Activated naive CD4-positive, alpha-beta T cell treated with anti-CD3 and anti-CD28 coated beads for 36 hours (primary cell): ENCODE measurements around the gene C20orf96. TPM values are rescaled to one million over a fixed set of nuclear protein-coding genes. Genes with fewer than 3 reads are reported as not detected.
"Not testable (repeated sequence)": the region's sequence is repeated elsewhere in the genome, so short reads cannot be mapped to it uniquely, and the experiment has no call there.

Experiments used
- CTCF ChIA-PET: fragments of 350-600 bp; sonication (Branson Sonifier 250); formaldehyde crosslinking; loops from one replicate; lab custom pipeline; 2021; ENCODE audit warnings: antibody characterized with exemption; lab: Charles Lee
- DNase-seq: peaks from one replicate; pipeline ENCODE4 v3.0.0-alpha.2; 2020
- H3K27ac Mint-ChIP-seq: one replicate; pipeline ENCODE4 v1.8.0; 2021; ENCODE audit warnings: mild to moderate bottlenecking, mixed read lengths
- H3K27me3 Mint-ChIP-seq: one replicate; pipeline ENCODE4 v1.8.0; 2021; ENCODE audit warnings: low read depth, mixed read lengths
- H3K36me3 Mint-ChIP-seq: one replicate; pipeline ENCODE4 v1.8.0; 2021; ENCODE audit warnings: low read depth, mixed read lengths
- H3K4me1 Mint-ChIP-seq: one replicate; pipeline ENCODE4 v1.8.0; 2021; ENCODE audit warnings: low read depth, mixed read lengths
- H3K4me3 Mint-ChIP-seq: one replicate; pipeline ENCODE4 v1.8.0; 2021; ENCODE audit warnings: mild to moderate bottlenecking, moderate library complexity, mixed read lengths
- H3K9me3 Mint-ChIP-seq: one replicate; pipeline ENCODE4 v1.8.0; 2021; ENCODE audit warnings: mixed read lengths
- intact Hi-C: fragments of 100-400 bp; cut with micrococcal nuclease; formaldehyde crosslinking; loops from one replicate; pipeline ENCODE4 v1.15.1; 2023
- total RNA-seq, 2 experiments: library from RNA; stranded (reverse); gene quantifications; one replicate each; pipeline ENCODE4 v1.2.3, GENCODE V29; 2021

Gene C20orf96
- total RNA-seq: 1 to 10 TPM; 5.1 to 6.8 TPM

- intact Hi-C loops: loop anchor here (1.0 kb wide), 2 partner anchors 8 to 37 kb away; no protein-coding TSS in a partner anchor
- peak within 1 kb of the TSS; percentile 74 for H3K27ac Mint-ChIP-seq
- H3K27me3 Mint-ChIP-seq: no peaks in the 10 kb centered on the region
- peak; percentile 92 for DNase-seq
- peaks cover 7% of the 10 kb centered on the region for H3K4me1 Mint-ChIP-seq
- no peaks in the 10 kb centered on the region for H3K36me3 Mint-ChIP-seq
- H3K4me3 Mint-ChIP-seq: no peak within 1 kb of the TSS
- CTCF ChIA-PET: interaction anchor here (0.6 to 1.1 kb wide), 2 partner anchors 38 to 41 kb away, joined by 3 to 4 read pairs; no protein-coding TSS in a partner anchor
- H3K9me3 Mint-ChIP-seq: no peaks in the 10 kb centered on the region
These were observed at the start of gene C20orf96 for GRCh38 chr20:290084-290831. Gene C20orf96 (minus strand): TSS chr20:290750. CDS start chr20:290610, 140 bp downstream.

GRCh38 chr20:336040-336439 lies 45.5 kb upstream of the C20orf96 start:
- H3K9me3 Mint-ChIP-seq, H3K36me3 Mint-ChIP-seq, H3K4me3 Mint-ChIP-seq, H3K27me3 Mint-ChIP-seq, H3K27ac Mint-ChIP-seq, H3K4me1 Mint-ChIP-seq, intact Hi-C loops, DNase-seq: not testable (repeated sequence)
- CTCF ChIA-PET: interaction anchor here (0.6 kb wide), 1 partner anchor 316 kb away, joined by 4 read pairs; no protein-coding TSS in a partner anchor

GRCh38 chr20:334578-334977 lies 44.0 kb upstream of the C20orf96 start:
- intact Hi-C loops: no loop called here
- no peak for DNase-seq
- H3K4me3 Mint-ChIP-seq: no peak overlapping the region
- CTCF ChIA-PET: interaction anchor here (2.0 kb wide), 1 partner anchor 35 kb away, joined by 6 read pairs; no protein-coding TSS in a partner anchor
- H3K4me1 Mint-ChIP-seq: peaks cover 5% of the 10 kb centered on the region
- H3K27ac Mint-ChIP-seq: no peak overlapping the region
- H3K36me3 Mint-ChIP-seq: no peaks in the 10 kb centered on the region
- H3K9me3 Mint-ChIP-seq: no peaks in the 10 kb centered on the region
- H3K27me3 Mint-ChIP-seq: no peaks in the 10 kb centered on the region

GRCh38 chr20:330233-331149 lies 39.9 kb upstream of the C20orf96 start:
- Mint-ChIP-seq H3K36me3 (no peaks in the 10 kb centered on the region), H3K9me3 (no peaks in the 10 kb centered on the region), H3K4me3 (no peak overlapping the region), H3K27me3 (no peaks in the 10 kb centered on the region), H3K4me1 (peaks cover 13% of the 10 kb centered on the region), H3K27ac (no peak overlapping the region)
- DNase-seq: peak; percentile 72
- intact Hi-C loops: loop anchor here (1.0 kb wide), 4 partner anchors 33 to 121 kb away; partner anchors contain the start of gene ZCCHC3
- CTCF ChIA-PET: interaction anchor here (0.6 to 3.2 kb wide), 31 partner anchors 9 to 362 kb away, joined by 3 to 28 read pairs (median 4); partner anchors contain the start of genes TBC1D20 and ZCCHC3

GRCh38 chr20:329851-330232 lies 39.3 kb upstream of the C20orf96 start:
- no peak overlapping the region for H3K4me3 Mint-ChIP-seq
- intact Hi-C loops: loop anchor here (1.0 kb wide), 4 partner anchors 33 to 121 kb away; partner anchors contain the start of gene ZCCHC3
- H3K4me1 Mint-ChIP-seq: peaks cover 13% of the 10 kb centered on the region
- no peaks in the 10 kb centered on the region for H3K36me3 Mint-ChIP-seq
- H3K27ac Mint-ChIP-seq: no peak overlapping the region
- no peak for DNase-seq
- H3K27me3 Mint-ChIP-seq: no peaks in the 10 kb centered on the region
- no peaks in the 10 kb centered on the region for H3K9me3 Mint-ChIP-seq
- CTCF ChIA-PET: interaction anchor here (0.6 to 3.2 kb wide), 17 partner anchors 12 to 134 kb away, joined by 3 to 28 read pairs (median 5); partner anchors contain the start of gene ZCCHC3

GRCh38 chr20:328975-329695 lies 38.6 kb upstream of the C20orf96 start:
- CTCF ChIA-PET: interaction anchor here (0.6 to 3.2 kb wide), 12 partner anchors 16 to 135 kb away, joined by 3 to 28 read pairs (median 4); no protein-coding TSS in a partner anchor
- intact Hi-C loops: no loop called here
- Mint-ChIP-seq H3K27ac (no peak overlapping the region), H3K36me3 (no peaks in the 10 kb centered on the region), H3K4me3 (no peak overlapping the region), H3K27me3 (no peaks in the 10 kb centered on the region), H3K4me1 (peaks cover 13% of the 10 kb centered on the region), H3K9me3 (no peaks in the 10 kb centered on the region)
- no peak for DNase-seq

- CTCF ChIA-PET: interaction anchor here (0.7 to 3.2 kb wide), 5 partner anchors 16 to 121 kb away, joined by 3 to 28 read pairs (median 5); no protein-coding TSS in a partner anchor
- intact Hi-C loops: no loop called here
- Mint-ChIP-seq H3K27ac (peak overlapping the region; percentile 4), H3K27me3 (no peaks in the 10 kb centered on the region), H3K4me1 (peaks cover 17% of the 10 kb centered on the region), H3K36me3 (no peaks in the 10 kb centered on the region), H3K9me3 (no peaks in the 10 kb centered on the region), H3K4me3 (peak overlapping the region; percentile 78)
- DNase-seq: no peak
These were observed 37.8 kb upstream of the C20orf96 start for GRCh38 chr20:328027-328974.

- H3K36me3 Mint-ChIP-seq: no peaks in the 10 kb centered on the region
- peaks cover 17% of the 10 kb centered on the region for H3K4me1 Mint-ChIP-seq
- peak overlapping the region; percentile 78 for H3K4me3 Mint-ChIP-seq
- no peaks in the 10 kb centered on the region for H3K9me3 Mint-ChIP-seq
- CTCF ChIA-PET: interaction anchor here (0.7 kb wide), 1 partner anchor 38 kb away, joined by 4 read pairs; no protein-coding TSS in a partner anchor
- peak; percentile 76 for DNase-seq
- intact Hi-C loops: loop anchor here (1.0 kb wide), 1 partner anchor 37 kb away; the partner anchor contains the start of gene C20orf96
- no peaks in the 10 kb centered on the region for H3K27me3 Mint-ChIP-seq
- no peak overlapping the region for H3K27ac Mint-ChIP-seq
These were observed 36.9 kb upstream of the C20orf96 start for GRCh38 chr20:327186-328026.

- peak; percentile 28 for DNase-seq
- Mint-ChIP-seq H3K36me3 (no peaks in the 10 kb centered on the region), H3K4me3 (peak overlapping the region; percentile 78), H3K4me1 (peaks cover 17% of the 10 kb centered on the region), H3K9me3 (no peaks in the 10 kb centered on the region), H3K27ac (no peak overlapping the region), H3K27me3 (no peaks in the 10 kb centered on the region)
- intact Hi-C loops: loop anchor here (1.0 kb wide), 1 partner anchor 36 kb away; the partner anchor contains the start of gene C20orf96
- CTCF ChIA-PET: no interaction called here
These were observed 36.2 kb upstream of the C20orf96 start for GRCh38 chr20:326645-327185.
